GM12873 (cell line): ENCODE data around the gene CALR.

Experiments
- TF ChIP-seq, protein P1 (sequence below): IDR thresholded peaks from 2 replicates; pipeline ENCODE4 v1.5.1; 2012; ENCODE audit warnings: low read depth, mild to moderate bottlenecking, moderate library complexity, low read length, control low read depth; ENCODE audit not compliant: insufficient read depth; ENCODE audit errors: missing control alignments

Gene CALR

DNA sequence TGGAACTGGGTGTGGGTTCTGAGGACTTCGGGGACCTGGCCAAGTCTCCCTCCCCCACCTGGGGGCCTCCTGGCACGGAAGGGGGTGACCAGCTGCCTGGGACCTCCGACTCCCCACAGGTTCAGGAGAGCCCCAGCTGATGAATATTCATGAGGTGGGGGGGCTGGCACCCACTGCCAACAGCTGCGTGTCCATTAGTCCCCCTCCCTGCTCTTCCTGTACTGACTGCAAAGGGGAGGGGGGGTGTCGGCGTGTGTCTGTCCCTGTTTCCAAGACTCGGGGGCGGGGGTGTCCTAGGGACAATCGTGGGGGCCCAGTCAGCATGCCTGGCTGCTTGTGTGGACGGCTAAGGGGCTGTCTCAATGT lies 46.3 kb downstream of the CALR start:
- TF ChIP-seq, protein P1, sequence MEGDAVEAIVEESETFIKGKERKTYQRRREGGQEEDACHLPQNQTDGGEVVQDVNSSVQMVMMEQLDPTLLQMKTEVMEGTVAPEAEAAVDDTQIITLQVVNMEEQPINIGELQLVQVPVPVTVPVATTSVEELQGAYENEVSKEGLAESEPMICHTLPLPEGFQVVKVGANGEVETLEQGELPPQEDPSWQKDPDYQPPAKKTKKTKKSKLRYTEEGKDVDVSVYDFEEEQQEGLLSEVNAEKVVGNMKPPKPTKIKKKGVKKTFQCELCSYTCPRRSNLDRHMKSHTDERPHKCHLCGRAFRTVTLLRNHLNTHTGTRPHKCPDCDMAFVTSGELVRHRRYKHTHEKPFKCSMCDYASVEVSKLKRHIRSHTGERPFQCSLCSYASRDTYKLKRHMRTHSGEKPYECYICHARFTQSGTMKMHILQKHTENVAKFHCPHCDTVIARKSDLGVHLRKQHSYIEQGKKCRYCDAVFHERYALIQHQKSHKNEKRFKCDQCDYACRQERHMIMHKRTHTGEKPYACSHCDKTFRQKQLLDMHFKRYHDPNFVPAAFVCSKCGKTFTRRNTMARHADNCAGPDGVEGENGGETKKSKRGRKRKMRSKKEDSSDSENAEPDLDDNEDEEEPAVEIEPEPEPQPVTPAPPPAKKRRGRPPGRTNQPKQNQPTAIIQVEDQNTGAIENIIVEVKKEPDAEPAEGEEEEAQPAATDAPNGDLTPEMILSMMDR: no peak

DNA sequence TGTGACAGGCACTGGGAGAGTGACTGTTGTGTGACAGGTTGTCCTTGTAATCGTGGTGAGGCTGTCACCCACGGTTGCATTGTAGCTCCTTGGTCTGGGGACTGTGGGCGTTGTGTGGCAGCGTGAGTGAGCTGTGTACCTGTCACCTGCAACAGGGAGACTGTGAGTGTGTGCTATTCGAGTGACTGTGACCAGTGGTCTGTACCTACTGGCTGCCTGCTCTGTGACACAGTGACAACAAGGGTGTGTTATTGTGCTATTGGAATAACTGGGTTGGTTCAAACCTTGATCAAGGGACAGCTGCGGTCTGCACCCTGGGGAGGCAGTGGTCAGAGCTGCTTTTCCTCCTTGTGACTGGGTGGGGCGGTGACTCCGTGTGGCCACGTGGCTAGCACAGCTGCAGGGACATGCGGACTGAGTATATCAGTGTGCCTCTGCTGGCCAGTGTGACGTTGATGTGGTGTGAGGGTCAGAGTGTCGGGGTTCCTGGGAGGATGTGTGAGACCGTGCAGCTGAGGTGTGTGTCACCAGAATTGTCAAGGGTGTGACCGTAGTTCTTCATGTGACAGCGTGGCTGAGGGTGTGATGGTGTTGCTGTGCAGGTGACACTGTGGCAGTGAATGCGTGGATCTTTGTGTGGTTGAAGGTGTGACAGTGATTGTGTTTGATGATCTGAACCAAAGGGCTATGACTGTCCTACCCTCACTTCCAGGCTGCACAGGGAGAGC lies 46.8 kb downstream of the CALR start:
- TF ChIP-seq, protein P1: no peak

DNA sequence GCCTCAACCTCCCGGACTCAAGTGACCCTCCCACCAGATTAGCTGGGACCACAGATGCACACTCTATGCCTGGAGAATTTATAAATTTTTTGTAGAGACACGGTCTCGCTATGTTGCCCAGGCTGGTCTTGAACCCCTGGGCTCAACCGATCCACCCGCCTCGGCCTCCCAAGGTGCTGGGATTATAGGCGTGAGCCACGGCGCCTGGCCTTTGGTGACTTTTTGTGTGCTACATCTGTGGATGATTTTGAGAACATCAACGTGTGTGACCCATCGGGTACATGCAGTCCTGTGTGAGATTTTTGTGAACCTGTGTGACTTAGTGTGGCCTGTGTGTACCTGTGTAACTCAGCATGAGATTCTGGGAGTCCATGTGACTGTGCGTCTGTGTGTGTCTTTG lies 48.3 kb downstream of the CALR start:
- TF ChIP-seq, protein P1: no peak

DNA sequence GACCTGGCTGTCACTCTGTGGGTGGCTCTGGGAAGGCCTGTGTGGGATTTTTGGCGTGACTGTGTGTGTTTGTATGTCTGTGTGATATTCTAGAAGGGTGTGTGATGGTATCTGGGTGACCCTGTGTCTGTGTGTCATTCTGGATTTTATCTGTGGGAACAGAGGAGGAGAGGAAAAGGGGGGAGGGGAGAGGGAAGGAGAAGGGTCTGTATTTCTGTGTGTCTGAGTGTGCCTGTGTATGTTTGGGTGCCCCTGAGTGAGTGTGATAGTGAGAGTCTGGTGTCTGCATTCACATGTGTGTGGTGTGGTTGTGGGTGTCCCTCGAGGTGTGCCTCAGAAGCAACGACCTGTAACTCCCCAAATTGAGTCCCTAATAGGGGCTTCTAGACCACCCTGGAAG lies 48.8 kb downstream of the CALR start:
- TF ChIP-seq, protein P1: no peak

DNA sequence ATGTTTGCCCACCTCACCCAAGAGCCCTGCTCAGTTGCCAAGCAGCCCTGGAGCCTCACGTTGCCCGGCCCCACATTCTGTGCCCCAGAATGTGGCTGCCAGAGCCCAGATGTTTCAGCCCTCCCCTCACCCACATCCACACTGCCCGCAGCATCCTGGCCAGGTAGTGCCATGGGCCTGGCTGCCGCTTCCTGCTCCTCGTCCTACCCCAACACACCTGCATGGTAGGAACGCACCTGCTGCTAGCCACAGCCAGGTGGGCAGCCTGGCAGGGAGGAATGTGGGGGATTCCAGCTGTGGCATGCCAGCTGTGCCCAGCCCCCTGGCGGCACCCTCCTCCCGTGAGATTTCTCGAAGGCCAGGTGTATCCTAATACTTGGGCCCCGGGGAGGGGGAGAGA lies 49.4 kb downstream of the CALR start:
- TF ChIP-seq, protein P1: no peak

DNA sequence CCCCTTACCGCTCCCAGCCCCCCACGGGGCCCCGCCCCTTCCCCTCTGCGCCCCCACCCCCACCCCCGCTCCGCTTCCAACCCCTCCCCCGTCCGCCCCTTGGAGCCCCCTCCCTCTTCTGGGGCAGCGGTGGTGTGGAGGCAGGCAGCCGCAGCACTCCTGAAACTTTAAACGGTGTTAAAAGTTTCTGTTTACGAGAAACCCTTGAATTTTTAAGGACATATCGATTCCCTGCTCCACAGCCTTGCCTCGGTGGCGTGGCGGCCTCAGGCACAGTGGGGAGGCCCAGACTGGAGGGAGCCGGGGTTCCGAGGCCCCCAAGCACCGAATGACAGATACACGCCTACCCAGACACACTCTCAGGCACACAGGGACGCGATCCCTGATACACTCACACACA lies 52.0 kb downstream of the CALR start:
- TF ChIP-seq, protein P1: no peak

DNA sequence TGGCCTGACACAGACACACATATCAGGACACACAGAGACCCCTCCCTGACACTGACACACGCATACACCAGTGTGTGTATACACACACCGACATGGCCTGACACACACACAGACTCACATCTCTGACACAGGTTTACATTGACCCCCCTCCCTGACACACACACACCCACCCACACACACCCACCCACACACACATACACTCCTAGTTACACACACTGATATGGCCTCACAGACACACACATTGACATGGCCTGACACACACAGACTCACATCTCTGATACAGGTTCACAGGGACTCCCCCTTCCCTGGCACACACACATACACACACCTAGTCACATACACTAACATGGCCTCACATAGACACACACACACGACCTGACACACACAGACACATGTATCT lies 52.4 kb downstream of the CALR start:
- TF ChIP-seq, protein P1: no peak
